ENCODE results near the gene ARHGEF28. TPM values are rescaled to one million over a fixed set of nuclear protein-coding genes. Genes with fewer than 3 reads are reported as not detected.

The ARHGEF28 gene
- total and polyA plus RNA-seq, 2 of the 4 experiments (the other 2 are of a cell fraction): 3.6 to 16.0 TPM

GRCh38 chr5:73668017-73668416 lies 42.0 kb downstream of the ARHGEF28 start:
- 90% methylated on average over 1 of the region's 4 CpGs; no CpG with 5 or more reads in 1 of the 2 experiments for WGBS, 2 experiments (ENCODE audit: extremely low coverage in 2 of 2, insufficient read length in 1 of 2)
- ATAC-seq (ENCODE audit: low read depth) (no peak), DNase-seq (no peak)
- TF ChIP-seq POLR2A (IDR thresholded peaks at IDR 0.05; ENCODE audit: low read depth, low read length) (no peak), RAD21 (IDR thresholded peaks at IDR 0.05; ENCODE audit: low read length) (no peak), ELK1 (IDR thresholded peaks at IDR 0.05; ENCODE audit: borderline replicate concordance, low read depth, low read length) (no peak), NFE2L2 (IDR thresholded peaks at IDR 0.05; ENCODE audit: low read depth, low read length) (no peak), FOS (IDR thresholded peaks at IDR 0.05; ENCODE audit: low read depth, low read length) (no peak)
- ChIA-PET POLR2A (ENCODE audit: unreplicated experiment) (no interaction called here), CTCF (interaction anchor here (0.6 kb wide), 1 partner anchor 66 kb away, joined by 3 read pairs; no protein-coding TSS in a partner anchor)
- H2BK5ac ChIP-seq (ENCODE audit: low read depth, low read length, poor library complexity, severe bottlenecking): no peak overlapping the region
- no peaks in the 10 kb centered on the region for H4K20me1 ChIP-seq (ENCODE audit: insufficient read depth, low read length)
- no peak overlapping the region for H3K4me3 ChIP-seq (ENCODE audit: insufficient read depth, low read depth, low read length)
- H3K4me1 ChIP-seq (ENCODE audit: control insufficient read depth, insufficient read depth, low read length): peaks cover 5% of the 10 kb centered on the region
- H2BK120ac ChIP-seq (ENCODE audit: low read depth, low read length): no peak overlapping the region
- H3K14ac ChIP-seq (replicated peaks; ENCODE audit: low read depth, low read length): no peak overlapping the region
- H3K18ac ChIP-seq (ENCODE audit: low read depth, low read length): no peak overlapping the region
- intact Hi-C loops (cut with micrococcal nuclease): no loop called here
- no peak overlapping the region for H2AK5ac ChIP-seq (ENCODE audit: low read depth, low read length)
- in situ Hi-C loops (cut with MboI; ENCODE audit: low sequenced_read_pairs): no loop called here
- H4K5ac ChIP-seq (ENCODE audit: low read depth, low read length): no peak overlapping the region
- H3K27ac ChIP-seq (ENCODE audit: insufficient read depth, low read length): no peak overlapping the region
- H3K36me3 ChIP-seq (ENCODE audit: control insufficient read depth, insufficient read depth, low read length): no peaks in the 10 kb centered on the region
- no peaks in the 10 kb centered on the region for H3K9me3 ChIP-seq (ENCODE audit: control insufficient read depth, insufficient read depth, low read length)
- no TSS peak for BruUV-seq (replicated peaks)
- no peak overlapping the region for H4K8ac ChIP-seq (ENCODE audit: low read depth in 2 of 2, low read length in 2 of 2)
- no peak overlapping the region for H4K91ac ChIP-seq (ENCODE audit: insufficient read depth, low read depth, low read length)
- H3K4me2 ChIP-seq (ENCODE audit: low read depth, low read length): no peak overlapping the region
- no peak overlapping the region for H3K56ac ChIP-seq (ENCODE audit: extremely low read depth, insufficient read depth, low read length)
- no peak overlapping the region for H3K4ac ChIP-seq (ENCODE audit: low read depth, low read length)
- no peak overlapping the region for H2AFZ ChIP-seq (replicated peaks; ENCODE audit: low read length, poor library complexity)
- H3K79me1 ChIP-seq (ENCODE audit: low read depth in 1 of 2, low read length in 2 of 2): peaks cover 32 to 61% of the 10 kb centered on the region in 2 experiments
- H2BK20ac ChIP-seq (ENCODE audit: low read depth, low read length): no peak overlapping the region
- H3K23ac ChIP-seq (ENCODE audit: low read depth, low read length): no peak overlapping the region
- dilution Hi-C loops (cut with HindIII; ENCODE audit: low sequenced_read_pairs, unreplicated experiment): no loop called here
- no peak overlapping the region for H2BK15ac ChIP-seq (ENCODE audit: low read depth, low read length)
- H2AK9ac ChIP-seq (replicated peaks; ENCODE audit: low read depth, low read length, poor library complexity): no peak overlapping the region
- H3K27me3 ChIP-seq (ENCODE audit: control insufficient read depth, insufficient read depth, low read length): no peaks in the 10 kb centered on the region
- H3K9ac ChIP-seq (ENCODE audit: low read depth, low read length): no peak overlapping the region
- H3K9me1 ChIP-seq (ENCODE audit: insufficient read depth, low read length): peaks cover 4% of the 10 kb centered on the region; the same call in 1 of the 2 replicates
